Tibial nerve (tissue), 3 donors: ENCODE results near the gene DEFB131A.
"Not testable (repeated sequence)": the region's sequence is repeated elsewhere in the genome, so short reads cannot be mapped to it uniquely, and the experiment has no call there.

Experiments
- POLR2A ChIP-seq, 2 donors: fragments of 450-650 bp; IDR thresholded peaks; one replicate each; pipeline ENCODE4 v1.6.1; 2017; ENCODE audit warnings: antibody characterized with exemption in 2 of 2, mild to moderate bottlenecking in 2 of 2, moderate library complexity in 2 of 2
- TF ChIP-seq, protein P1 (sequence below), 5 experiments: fragments of 200-600 bp in 3 of 5; fragments of 450-650 bp in 2 of 5; sonication (generic) in 3 of 5; IDR thresholded peaks; one replicate each; pipeline ENCODE4 v1.5.1; 2016 to 2019; ENCODE audit warnings: antibody characterized with exemption in 5 of 5, mild to moderate bottlenecking in 3 of 5, moderate library complexity in 2 of 5

DNA sequence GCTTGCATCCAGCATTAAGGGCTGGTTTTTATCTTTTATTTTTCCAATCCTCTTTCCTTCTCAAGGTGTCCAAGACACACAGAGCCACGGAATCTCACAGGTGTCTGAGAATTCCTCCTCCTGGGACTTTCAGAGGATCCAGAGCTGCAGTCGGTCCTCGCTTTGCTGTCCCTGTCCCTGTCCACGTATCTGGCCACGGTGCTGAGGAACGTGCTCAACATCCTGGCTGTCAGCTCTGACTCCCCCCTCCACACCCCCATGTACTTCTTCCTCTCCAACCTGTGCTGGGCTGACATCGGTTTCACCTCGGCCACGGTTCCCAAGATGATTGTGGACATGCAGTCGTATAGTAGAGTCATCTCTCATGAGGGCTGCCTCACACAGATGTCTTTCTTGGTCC, 39.5 kb downstream of the DEFB131A start:
- TF ChIP-seq, protein P1, sequence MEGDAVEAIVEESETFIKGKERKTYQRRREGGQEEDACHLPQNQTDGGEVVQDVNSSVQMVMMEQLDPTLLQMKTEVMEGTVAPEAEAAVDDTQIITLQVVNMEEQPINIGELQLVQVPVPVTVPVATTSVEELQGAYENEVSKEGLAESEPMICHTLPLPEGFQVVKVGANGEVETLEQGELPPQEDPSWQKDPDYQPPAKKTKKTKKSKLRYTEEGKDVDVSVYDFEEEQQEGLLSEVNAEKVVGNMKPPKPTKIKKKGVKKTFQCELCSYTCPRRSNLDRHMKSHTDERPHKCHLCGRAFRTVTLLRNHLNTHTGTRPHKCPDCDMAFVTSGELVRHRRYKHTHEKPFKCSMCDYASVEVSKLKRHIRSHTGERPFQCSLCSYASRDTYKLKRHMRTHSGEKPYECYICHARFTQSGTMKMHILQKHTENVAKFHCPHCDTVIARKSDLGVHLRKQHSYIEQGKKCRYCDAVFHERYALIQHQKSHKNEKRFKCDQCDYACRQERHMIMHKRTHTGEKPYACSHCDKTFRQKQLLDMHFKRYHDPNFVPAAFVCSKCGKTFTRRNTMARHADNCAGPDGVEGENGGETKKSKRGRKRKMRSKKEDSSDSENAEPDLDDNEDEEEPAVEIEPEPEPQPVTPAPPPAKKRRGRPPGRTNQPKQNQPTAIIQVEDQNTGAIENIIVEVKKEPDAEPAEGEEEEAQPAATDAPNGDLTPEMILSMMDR (IDR thresholded peaks at IDR 0.05) = not testable (repeated sequence)
- TF ChIP-seq POLR2A (IDR thresholded peaks at IDR 0.05) = not testable (repeated sequence)
